Measurements from ENCODE around the gene ATP12A.

DNA sequence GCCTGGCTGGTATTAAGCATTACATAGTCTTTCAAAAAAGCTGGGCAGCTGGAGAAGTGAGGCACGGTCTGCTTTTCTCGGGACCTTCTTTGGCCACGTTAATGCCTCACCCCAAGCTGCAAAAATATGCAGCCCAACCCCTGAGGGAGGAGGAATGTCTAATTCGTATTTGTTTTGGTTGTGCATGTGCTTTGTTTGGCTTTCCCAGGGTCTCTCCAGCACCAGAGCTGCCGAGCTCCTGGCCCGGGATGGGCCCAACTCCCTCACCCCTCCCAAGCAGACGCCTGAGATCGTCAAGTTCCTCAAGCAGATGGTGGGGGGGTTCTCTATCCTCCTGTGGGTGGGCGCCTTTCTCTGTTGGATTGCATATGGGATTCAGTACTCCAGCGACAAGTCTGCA lies 7.9 kb downstream of the ATP12A start:
- TF ChIP-seq, protein P1, sequence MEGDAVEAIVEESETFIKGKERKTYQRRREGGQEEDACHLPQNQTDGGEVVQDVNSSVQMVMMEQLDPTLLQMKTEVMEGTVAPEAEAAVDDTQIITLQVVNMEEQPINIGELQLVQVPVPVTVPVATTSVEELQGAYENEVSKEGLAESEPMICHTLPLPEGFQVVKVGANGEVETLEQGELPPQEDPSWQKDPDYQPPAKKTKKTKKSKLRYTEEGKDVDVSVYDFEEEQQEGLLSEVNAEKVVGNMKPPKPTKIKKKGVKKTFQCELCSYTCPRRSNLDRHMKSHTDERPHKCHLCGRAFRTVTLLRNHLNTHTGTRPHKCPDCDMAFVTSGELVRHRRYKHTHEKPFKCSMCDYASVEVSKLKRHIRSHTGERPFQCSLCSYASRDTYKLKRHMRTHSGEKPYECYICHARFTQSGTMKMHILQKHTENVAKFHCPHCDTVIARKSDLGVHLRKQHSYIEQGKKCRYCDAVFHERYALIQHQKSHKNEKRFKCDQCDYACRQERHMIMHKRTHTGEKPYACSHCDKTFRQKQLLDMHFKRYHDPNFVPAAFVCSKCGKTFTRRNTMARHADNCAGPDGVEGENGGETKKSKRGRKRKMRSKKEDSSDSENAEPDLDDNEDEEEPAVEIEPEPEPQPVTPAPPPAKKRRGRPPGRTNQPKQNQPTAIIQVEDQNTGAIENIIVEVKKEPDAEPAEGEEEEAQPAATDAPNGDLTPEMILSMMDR (conservative IDR thresholded peaks at IDR 0.05 in 1 of 2, IDR thresholded peaks at IDR 0.05 in 1 of 2; ENCODE audit: low read depth in 1 of 2, low read length in 2 of 2): no peak
- no peak for TF ChIP-seq EZH2 (IDR thresholded peaks at IDR 0.05; ENCODE audit: low read length, missing control alignments)

Measured in fibroblast of lung (primary cell).